HG02870 (cell line): ENCODE data around the gene DNPH1.

ENCODE experiments used
- ATAC-seq: cut with Tn5 transposase; IDR thresholded peaks from one replicate; pipeline ENCODE4 v1.9.1; 2021; ENCODE audit warnings: mild to moderate bottlenecking, moderate library complexity; ENCODE audit not compliant: unreplicated experiment

The DNPH1 gene

DNA sequence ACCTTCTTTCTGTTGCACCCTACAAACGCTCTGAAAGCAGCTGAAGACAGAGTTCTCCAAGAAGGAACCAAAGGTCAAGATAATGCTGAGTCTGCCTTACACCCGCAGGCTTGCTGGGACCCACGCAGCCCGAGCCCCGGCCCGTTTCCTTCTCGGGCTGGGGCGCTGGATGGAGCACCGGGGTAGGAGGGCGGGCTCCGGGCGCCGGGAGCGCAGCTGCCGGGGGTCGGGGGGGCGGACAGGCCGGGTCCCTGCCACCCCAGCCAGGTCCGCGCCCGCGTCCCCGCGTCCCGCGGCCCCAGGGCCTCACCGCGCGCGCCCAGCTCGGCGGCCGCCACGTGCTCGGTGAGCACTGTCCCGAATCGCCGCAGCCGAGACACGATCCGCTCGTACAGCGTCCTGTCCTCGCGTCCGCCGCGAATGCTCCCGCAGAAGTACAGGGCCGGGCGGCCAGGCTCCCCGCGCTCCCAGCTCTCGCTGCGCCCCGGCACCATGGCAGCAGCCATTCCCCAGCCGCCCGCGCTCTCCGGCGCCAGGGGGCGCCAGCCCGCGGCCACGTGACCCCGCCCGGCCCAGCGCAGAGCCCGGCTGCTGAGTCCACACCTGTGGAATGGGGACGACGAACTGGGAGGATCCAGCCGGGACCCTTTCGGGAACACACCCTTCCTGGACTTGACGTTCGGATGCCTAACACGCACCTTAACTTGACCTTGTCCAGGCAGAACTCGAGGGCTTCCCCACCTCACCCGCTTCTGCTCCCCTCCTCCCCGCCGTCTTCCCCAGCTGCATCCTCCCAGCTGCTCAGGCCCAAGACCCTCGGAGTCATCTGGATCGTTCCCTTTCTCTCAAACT lies at the start of gene DNPH1:
DNPH1 (minus strand) TSS at position 531 of the 852 bp plus-strand sequence; CDS start at position 506, 25 bp downstream.
- peak; percentile 61 for ATAC-seq

- no peak for ATAC-seq
These were observed 49.3 kb upstream of the DNPH1 start for GRCh38 chr6:43278524-43279078.

DNA sequence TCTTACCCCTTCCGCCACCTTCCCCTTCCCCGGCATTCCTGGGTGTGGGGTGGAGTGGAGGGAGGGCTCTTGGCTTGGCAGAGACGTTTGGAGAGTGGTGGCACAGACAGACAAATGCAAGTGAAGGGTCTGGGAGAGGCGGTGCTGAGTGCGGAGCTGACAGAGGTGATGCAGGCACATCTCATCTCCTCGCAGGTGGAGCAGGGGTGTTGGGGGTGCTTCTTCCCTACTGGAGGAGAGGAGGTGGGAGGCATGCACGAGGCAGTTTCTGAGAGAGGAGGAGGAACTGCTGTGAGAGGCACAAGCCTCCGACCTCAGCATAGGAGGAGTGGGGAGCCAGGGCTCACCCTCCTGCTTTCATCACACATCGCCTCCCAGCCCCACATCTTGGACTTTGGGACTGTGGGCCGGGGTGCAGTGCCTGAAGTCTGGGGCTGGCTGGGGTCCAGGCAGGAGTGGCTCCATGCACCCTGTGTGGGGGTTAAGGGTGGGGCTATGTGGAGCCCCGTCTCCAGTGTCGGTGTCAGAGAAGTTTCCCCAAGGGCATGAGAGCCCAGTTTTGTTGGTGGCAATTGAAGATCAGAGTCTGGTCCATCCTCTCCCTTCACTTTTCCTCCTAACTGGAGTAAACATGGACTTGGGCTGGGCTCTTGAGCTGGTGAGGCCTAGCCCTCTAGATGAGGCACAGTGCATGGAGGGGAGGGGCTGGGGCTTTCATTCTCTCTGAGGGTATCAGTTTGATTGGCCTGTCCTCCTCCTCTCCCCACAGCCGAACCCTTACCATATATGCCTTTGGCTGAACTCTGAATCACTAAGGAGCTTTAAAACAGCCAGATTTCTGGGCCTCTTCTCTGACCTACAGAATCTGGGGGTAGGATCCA lies 48.6 kb upstream of the DNPH1 start:
- no peak for ATAC-seq

DNA sequence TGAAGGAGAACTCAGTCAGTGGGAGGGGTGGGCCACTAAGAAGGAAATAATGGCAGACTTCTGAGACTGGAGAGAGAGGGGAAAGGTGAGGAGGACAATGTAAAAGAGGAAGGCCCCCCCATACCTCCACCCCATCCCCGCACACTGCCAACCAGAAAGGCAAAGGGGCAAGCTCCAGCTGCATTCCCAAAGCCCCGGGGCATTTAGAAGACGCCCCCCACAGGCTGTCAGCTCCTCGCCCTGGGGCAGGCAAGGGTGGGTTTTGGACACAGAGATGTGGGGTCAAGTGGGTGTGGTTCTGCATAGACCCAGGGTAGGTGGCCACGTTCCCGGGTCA lies 48.0 kb upstream of the DNPH1 start:
- no peak for ATAC-seq

- ATAC-seq = no peak
These were observed 47.5 kb upstream of the DNPH1 start for GRCh38 chr6:43276577-43277305.

DNA sequence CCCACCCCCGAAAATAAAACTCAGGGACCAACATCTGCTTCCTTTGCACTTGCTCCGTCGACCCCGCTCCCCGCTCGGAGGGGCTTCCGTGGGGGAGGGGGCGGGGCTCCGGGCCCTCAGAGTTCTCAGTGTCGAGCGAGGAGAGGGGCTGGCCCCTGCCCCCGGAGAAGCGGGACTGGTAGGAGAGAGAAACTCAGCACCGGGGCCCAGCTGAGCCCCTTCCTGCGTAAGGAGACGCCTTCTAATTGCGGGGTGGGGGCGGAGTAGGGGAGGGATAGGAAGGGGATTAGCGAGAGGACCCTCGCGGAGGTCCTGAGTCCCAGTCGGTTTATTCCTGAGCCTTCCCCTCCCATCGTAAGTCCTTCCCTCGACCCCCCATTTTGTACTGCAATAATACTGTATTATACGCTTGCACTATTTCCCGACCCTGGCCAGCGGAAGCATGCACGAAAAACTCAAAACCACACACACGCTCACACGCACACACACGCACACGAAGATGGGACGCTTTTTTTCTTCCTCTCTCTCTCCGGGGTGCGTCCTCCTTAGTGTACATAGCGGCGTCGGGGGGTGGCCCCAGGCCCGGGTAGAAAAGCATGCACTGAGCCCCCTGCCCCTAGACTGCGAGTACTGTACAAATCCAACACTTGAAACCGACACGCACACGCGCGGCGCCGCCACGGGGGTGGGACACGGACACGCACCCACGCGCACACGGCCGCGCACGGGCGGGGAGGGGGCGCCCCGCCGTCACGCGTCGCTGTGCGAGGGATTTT lies 46.7 kb upstream of the DNPH1 start:
- ATAC-seq = no peak

GRCh38 chr6:43274916-43275597 lies 45.8 kb upstream of the DNPH1 start:
- ATAC-seq = no peak

- ATAC-seq = no peak
These were observed 45.0 kb upstream of the DNPH1 start for GRCh38 chr6:43274127-43274915.

- no peak for ATAC-seq
These were observed 44.4 kb upstream of the DNPH1 start for GRCh38 chr6:43273707-43274106.

- no peak for ATAC-seq
These were observed 42.7 kb upstream of the DNPH1 start for GRCh38 chr6:43271944-43272343.

- ATAC-seq = no peak
These were observed 42.0 kb upstream of the DNPH1 start for GRCh38 chr6:43271103-43271815.

DNA sequence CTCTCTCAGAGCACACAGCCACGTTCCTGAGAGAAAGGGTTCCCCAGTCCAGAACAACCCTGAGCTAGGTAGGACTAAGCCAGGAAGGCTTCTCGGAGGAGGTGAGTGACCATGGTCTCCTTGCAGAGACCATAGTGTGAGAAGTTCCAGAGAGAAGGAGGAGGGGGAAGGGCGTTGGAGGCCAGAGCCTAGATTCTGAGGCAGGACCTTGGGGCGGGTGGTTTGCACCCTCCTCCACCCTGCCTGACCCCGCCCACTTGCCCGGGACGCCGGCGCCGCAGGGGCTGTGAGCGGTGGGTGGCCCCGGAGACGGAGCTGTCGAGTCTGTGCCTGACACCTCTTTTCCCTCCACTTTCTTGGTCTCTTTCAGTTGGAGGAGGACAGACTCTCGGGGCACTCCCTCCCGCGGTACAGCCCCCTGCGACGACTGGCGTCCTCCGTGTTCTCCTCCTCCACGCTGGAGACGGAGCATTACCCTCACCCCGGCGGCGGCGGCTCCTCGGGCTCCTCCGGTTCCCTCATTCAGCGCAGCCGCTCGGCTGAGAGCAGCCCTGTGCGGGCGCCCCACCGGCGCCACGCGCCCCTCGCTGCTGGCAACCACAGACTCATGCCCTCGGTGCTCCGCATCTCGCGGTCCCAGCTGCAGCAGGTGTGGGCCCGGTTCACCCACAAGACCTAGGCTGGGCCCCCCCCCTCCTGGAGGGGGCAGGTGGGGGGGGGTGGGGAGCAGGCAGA lies 40.2 kb upstream of the DNPH1 start:
- ATAC-seq = no peak

DNA sequence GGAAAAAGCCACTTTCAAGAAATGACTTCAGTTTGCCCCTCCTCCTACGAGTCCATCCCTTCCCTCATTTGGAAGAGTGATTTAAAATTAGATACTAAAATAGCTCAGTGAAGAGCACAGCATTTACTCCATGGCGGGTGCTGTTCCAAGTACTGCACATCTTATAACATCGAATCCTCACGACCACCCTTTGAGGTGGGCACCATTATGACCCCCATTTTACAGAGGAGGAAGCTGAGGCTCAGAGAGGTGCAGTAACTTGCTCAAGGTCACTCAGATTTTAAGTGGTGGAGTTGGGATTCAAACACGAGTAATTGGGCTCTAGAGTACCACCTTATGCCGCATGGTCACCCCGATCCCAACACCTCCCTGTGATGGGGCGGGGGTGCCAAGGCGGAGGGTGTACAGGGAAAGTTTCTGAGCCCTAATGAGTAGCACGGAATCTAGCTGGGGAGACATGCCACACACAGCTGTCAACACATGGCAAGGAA lies 39.5 kb upstream of the DNPH1 start:
- no peak for ATAC-seq

DNA sequence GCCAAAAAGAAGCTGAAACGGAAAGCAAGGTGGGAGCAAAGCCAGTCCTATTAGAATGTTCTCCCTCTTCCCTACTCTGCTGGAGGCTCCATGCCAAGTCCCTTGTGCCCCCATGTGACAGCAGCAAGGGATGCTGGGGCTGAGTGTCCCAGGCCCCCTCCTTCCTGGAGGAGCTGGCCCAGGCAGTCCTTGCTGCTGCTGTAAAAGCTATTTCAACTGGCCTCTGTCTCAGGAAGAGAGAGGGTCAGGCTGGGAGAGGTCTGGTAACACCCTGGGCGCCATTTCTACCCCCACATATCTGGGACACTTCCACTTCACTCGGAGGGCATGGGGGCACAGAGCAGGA lies 39.0 kb upstream of the DNPH1 start:
- ATAC-seq = no peak

DNA sequence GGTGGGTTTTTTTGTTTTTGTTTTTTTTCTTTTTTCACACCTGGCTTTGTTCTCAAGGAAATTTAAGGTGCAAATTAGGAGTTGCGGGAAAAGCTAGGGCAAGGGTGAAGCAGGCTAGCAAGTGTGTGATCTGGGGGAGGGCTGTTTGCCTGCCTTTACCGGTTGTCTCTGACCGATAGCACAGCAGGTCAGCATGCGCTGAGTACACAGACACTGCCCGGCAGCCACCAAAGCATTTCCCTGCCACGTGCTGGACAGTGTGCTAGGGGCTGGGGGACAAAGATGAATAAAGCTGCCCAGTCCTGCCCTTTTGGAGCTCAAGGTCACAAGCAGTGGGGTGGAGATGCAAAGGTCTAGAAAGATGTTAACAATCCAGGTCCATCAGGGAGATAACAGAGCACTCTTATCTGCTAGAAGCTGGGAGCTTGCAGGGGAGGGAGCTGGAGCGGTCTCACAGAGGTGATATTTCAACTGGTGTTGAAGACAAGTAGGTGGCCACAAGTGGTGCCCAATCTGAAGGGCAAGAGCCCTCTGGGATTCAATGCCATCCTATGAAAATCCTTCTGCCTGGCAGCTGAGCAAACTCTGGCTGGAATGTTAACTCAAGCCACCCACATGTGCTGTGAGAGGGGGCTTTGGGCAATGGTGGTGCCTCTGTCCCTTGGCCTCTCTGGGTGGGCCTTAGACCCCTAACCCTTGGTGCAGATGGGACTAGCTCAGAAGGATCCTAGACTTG lies 38.5 kb upstream of the DNPH1 start:
- no peak for ATAC-seq

DNA sequence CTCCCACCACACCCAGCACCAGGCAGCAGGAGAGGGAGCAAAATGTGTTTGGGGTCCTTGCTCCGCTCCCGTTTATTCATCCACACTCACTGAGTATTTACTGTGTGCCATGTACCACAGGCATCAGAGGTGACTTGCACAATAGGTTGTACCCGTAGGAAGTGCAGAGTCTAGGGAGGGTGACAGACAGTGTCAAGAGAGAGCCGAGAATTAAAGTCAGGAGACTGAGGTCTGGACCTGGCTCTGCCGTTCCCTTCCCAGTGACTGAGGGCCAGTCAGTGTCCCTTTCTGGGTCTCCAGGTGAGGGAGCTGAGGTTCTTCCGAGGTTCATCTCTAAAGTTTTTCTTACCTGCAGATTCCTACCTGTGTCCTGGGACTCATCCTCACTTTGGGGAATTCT lies 36.3 kb upstream of the DNPH1 start:
- no peak for ATAC-seq

DNA sequence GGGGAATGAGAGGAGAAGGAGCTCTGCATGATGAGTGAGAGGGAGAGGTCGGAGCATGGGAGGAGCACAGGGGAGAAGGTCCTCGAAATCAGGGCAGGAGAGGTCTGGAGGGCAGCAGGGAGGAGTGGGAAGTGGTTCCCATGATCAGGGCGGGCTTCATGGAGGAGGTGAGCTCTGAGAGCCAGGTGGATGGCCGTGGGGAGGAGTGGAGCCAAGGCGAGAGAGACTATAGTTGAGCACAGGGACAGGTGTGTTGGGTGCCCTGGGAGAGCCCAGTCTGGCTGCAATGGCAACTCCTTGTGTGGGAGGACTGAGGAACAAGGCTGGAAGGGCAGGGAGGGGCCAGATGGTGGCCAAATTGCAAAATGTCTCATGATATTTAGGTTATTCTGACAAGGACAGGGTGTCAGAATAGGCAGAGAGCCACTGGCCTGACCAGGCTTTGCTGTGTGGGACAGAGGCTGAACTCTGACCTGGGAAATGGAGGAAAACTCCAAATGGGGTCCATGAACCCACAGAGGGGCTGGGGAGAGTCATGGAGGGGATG lies 35.4 kb upstream of the DNPH1 start:
- ATAC-seq = no peak
